DMS53 treated with DMSO at 0.1 percent for 48 hours (cell line): ENCODE data around the gene SPRR2D.
"Not testable (repeated sequence)": the region's sequence is repeated elsewhere in the genome, so short reads cannot be mapped to it uniquely, and the experiment has no call there.

ENCODE experiments used
- DNase-seq: peaks from one replicate; lab custom pipeline; 2025; ENCODE audit not compliant: unreplicated experiment; lab: John Stamatoyannopoulos, UW

The SPRR2D gene

GRCh38 chr1:153021829-153022228 is 19.1 kb downstream of the SPRR2D start:
- not testable (repeated sequence) for DNase-seq

- DNase-seq: not testable (repeated sequence)
These were observed 29.6 kb downstream of the SPRR2D start for GRCh38 chr1:153011235-153011758.

GRCh38 chr1:153001382-153001781 is 39.5 kb downstream of the SPRR2D start, which contains the start of gene SPRR3:
TSS of gene SPRR3 (plus strand) at chr1:153001749. CDS start at chr1:153003021, 1,272 bp downstream.
- no peak for DNase-seq

- DNase-seq: no peak
These were observed 40.6 kb downstream of the SPRR2D start for GRCh38 chr1:153000294-153000693.

- no peak for DNase-seq
These were observed 41.1 kb downstream of the SPRR2D start for GRCh38 chr1:152999818-153000217.

DNA sequence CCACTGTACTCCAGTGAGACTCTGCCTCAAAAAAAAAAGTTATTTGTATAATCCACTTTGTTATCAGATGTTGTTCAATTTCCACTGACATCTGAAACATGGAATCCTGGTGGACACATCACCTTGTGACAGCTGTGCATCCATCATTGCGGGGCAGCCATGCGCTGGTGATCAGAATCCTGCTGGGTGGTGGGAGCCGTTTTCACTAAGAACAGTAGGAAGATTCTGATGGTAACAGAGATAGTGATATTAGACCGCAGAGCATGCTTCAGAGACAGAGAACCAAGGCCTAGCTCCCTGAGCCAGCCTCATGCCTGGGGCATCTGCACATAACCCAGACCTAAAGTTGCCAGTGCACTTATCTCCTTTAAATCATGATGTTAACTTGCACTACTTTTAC is 42.4 kb downstream of the SPRR2D start:
- no peak for DNase-seq

DNA sequence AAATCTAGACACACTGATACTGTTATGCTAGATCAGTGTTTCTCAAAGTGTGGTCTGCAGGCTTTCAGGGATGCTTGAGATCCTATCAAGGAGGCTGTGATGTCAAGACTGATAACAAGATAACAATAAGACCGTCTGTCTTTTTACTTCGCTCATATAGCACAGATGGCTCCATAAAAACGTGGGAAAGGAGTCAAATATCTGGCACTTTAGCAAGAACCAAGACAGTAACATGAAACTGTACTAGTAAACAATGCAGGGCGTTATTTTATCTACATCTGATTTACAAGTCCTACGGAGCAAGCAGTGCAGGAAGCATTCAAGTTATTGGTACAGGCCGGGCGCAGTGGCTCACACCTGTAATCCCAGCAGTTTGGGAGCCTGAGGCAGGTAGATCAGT is 43.0 kb downstream of the SPRR2D start:
- DNase-seq: no peak

DNA sequence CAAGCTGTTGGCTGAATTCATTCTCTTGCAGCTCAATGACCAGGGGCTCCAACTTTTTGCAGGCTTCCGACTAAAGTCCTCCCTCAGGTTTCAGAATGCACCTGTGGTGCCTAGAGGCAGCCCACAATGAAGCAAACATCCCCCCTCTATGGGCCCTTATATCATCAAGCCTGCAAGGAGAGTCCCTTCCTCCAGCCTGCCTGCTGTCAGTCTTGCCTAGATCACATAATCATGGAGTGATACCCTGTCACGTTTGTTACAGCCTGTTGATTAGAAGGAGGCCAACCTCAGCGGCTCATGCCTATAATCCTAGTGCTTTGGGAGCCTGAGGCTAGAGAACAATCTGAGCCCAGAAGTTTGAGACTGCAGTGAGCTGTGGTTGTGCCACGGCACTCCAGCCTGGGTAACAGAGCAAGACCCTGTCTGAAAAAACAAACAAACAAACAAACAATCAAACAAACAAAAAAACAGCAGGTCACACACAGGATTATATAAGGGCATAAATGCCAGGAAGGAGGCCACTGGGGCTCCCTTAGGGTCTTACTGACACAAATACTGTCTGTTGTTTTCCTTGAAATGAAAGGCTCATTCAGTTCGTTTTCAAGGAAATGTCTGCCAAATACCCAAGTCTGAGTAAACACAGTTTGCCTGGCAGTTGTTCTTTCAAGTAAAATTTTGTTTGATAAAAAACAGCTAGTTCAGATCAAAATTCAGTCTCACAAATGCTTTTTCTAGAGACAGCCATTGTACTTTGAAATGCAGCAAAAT is 44.1 kb downstream of the SPRR2D start:
- no peak for DNase-seq

DNA sequence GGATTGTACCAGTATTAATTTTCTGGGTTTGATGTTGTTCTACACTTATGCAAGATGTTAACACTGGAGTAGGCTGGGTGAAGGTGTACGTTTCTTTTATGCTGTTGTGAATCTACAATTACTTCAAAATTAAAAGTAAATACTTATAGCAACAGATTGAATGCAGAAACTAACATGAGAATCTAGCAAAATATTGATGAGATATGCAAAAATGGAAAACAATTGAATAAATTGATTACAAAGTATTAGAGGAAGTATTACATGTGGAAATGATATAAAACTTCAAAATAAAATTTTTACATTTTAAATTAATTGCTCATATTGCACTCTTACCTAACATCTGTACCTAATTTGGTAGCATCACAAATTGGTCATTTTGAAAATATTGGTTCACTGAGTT is 45.1 kb downstream of the SPRR2D start:
- DNase-seq: no peak

- DNase-seq: no peak
These were observed 47.7 kb downstream of the SPRR2D start for GRCh38 chr1:152993186-152993585.
